BE2C (cell line): ENCODE measurements around the gene BCL6B.

ENCODE experiments used
- DNase-seq: peaks from one replicate; pipeline ENCODE4 v3.0.0-alpha.2; 2020
- H3K27me3 ChIP-seq: fragments of 250-450 bp; sonication (Bioruptor Pico); 2 replicates; pipeline ENCODE4 v1.5.1; 2020; ENCODE audit warnings: mild to moderate bottlenecking
- H3K36me3 ChIP-seq: fragments of 250-450 bp; sonication (Bioruptor Pico); 2 replicates; pipeline ENCODE4 v1.5.1; 2020; ENCODE audit warnings: mild to moderate bottlenecking
- H3K4me1 ChIP-seq: fragments of 250-450 bp; sonication (Bioruptor Pico); 2 replicates; pipeline ENCODE4 v1.5.1; 2020
- H3K4me3 ChIP-seq: 2 replicates; pipeline ENCODE4 v1.5.1; 2011; ENCODE audit warnings: low read depth, low read length
- H3K9me3 ChIP-seq: fragments of 250-450 bp; sonication (Bioruptor Pico); 2 replicates; pipeline ENCODE4 v1.5.1; 2020
- CTCF ChIP-seq: IDR thresholded peaks from 2 replicates; pipeline ENCODE4 v1.5.1; 2012; ENCODE audit warnings: mild to moderate bottlenecking, low read depth, low read length

BCL6B gene

GRCh38 chr17:7005716-7006115 is 17.1 kb upstream of the BCL6B start:
- no peak for DNase-seq
- H3K27me3 ChIP-seq = no peaks in the 10 kb centered on the region
- TF ChIP-seq CTCF = no peak

GRCh38 chr17:7007143-7007542 is 15.7 kb upstream of the BCL6B start:
- Histone ChIP-seq H3K27me3 (no peaks in the 10 kb centered on the region), H3K36me3 (no peaks in the 10 kb centered on the region), H3K4me1 (no peaks in the 10 kb centered on the region), H3K9me3 (no peaks in the 10 kb centered on the region), H3K4me3 (no peak overlapping the region)
- TF ChIP-seq CTCF = no peak
- DNase-seq = no peak

More at GRCh38 chr17:7005716-7006115, 17.1 kb upstream of the BCL6B start:
- H3K36me3 ChIP-seq = no peaks in the 10 kb centered on the region
- H3K4me3 ChIP-seq = no peak overlapping the region
- H3K9me3 ChIP-seq = no peaks in the 10 kb centered on the region
- no peaks in the 10 kb centered on the region for H3K4me1 ChIP-seq

GRCh38 chr17:7010523-7010922 is 12.3 kb upstream of the BCL6B start:
- no peaks in the 10 kb centered on the region for H3K9me3 ChIP-seq
- H3K27me3 ChIP-seq = no peaks in the 10 kb centered on the region
- no peaks in the 10 kb centered on the region for H3K36me3 ChIP-seq
- TF ChIP-seq CTCF = no peak
- H3K4me1 ChIP-seq = no peaks in the 10 kb centered on the region
- no peak for DNase-seq
- no peak overlapping the region for H3K4me3 ChIP-seq

GRCh38 chr17:7011415-7011814 is 11.4 kb upstream of the BCL6B start:
- no peak for TF ChIP-seq CTCF
- no peaks in the 10 kb centered on the region for H3K4me1 ChIP-seq

GRCh38 chr17:7011942-7012254 is 11.0 kb upstream of the BCL6B start:
- Histone ChIP-seq H3K4me3 (peak overlapping the region; percentile 90), H3K36me3 (no peaks in the 10 kb centered on the region), H3K4me1 (no peaks in the 10 kb centered on the region), H3K9me3 (no peaks in the 10 kb centered on the region), H3K27me3 (no peaks in the 10 kb centered on the region)
- TF ChIP-seq CTCF = no peak
- DNase-seq = no peak

More at GRCh38 chr17:7011415-7011814, 11.4 kb upstream of the BCL6B start:
- Histone ChIP-seq H3K27me3 (no peaks in the 10 kb centered on the region), H3K36me3 (no peaks in the 10 kb centered on the region), H3K9me3 (no peaks in the 10 kb centered on the region), H3K4me3 (peak overlapping the region; percentile 90)
- DNase-seq = no peak

- H3K27me3 ChIP-seq = no peaks in the 10 kb centered on the region
- H3K36me3 ChIP-seq = no peaks in the 10 kb centered on the region
- no peaks in the 10 kb centered on the region for H3K4me1 ChIP-seq
- peak overlapping the region; percentile 90 for H3K4me3 ChIP-seq
- H3K9me3 ChIP-seq = no peaks in the 10 kb centered on the region
- 0 out of 2 replicates have a peak, but pooled peaks have one; percentile 34 for TF ChIP-seq CTCF
- DNase-seq = peak; percentile 94
These were observed 8.4 kb upstream of the BCL6B start for GRCh38 chr17:7014261-7014994.
